Left ventricle myocardium inferior (tissue), 1 donor: ENCODE data around the gene CAMSAP2. TPM values are rescaled to one million over a fixed set of nuclear protein-coding genes. Genes with fewer than 3 reads are reported as not detected.

Experiments used
- DNase-seq: peaks from one replicate; pipeline ENCODE4 v3.0.0-alpha.2; 2020
- H3K27ac ChIP-seq: fragments of 200-600 bp; replicated peaks from 2 replicates; pipeline ENCODE4 v1.8.0; 2021
- H3K27me3 ChIP-seq: fragments of 200-600 bp; 2 replicates; pipeline ENCODE4 v1.8.0; 2021; ENCODE audit warnings: low read depth
- H3K36me3 ChIP-seq: fragments of 200-600 bp; 2 replicates; pipeline ENCODE4 v1.8.0; 2021
- H3K4me1 ChIP-seq: fragments of 200-600 bp; 2 replicates; pipeline ENCODE4 v1.8.0; 2021
- H3K4me3 ChIP-seq: fragments of 200-600 bp; 2 replicates; pipeline ENCODE4 v1.8.0; 2021; ENCODE audit warnings: mild to moderate bottlenecking, moderate library complexity
- H3K9me3 ChIP-seq: fragments of 200-600 bp; replicated peaks from 2 replicates; pipeline ENCODE4 v1.8.0; 2021
- intact Hi-C: fragments of 100-400 bp; cut with micrococcal nuclease; formaldehyde crosslinking; loops from one replicate; pipeline ENCODE4 v1.11.0; 2022
- total RNA-seq: library from RNA; stranded (reverse); fragmentation: NEBNext Ultra II Directional; extraction: Animal tissue kit (Norgen Biotek cat#: 25700); gene quantifications from one replicate; pipeline ENCODE4 v1.2.1, GENCODE V29; 2021
- TF ChIP-seq, protein P1 (sequence below): fragments of 200-600 bp; IDR thresholded peaks from 2 replicates; pipeline ENCODE4 v1.8.0; 2021; ENCODE audit warnings: antibody characterized with exemption, mild to moderate bottlenecking, borderline replicate concordance
- donor health status: DM: no; HTN: yes; CAD: no; lungs with severe emphysema.

The CAMSAP2 gene
- total RNA-seq, 1 donor from 2014 or later: 34.1 TPM

DNA sequence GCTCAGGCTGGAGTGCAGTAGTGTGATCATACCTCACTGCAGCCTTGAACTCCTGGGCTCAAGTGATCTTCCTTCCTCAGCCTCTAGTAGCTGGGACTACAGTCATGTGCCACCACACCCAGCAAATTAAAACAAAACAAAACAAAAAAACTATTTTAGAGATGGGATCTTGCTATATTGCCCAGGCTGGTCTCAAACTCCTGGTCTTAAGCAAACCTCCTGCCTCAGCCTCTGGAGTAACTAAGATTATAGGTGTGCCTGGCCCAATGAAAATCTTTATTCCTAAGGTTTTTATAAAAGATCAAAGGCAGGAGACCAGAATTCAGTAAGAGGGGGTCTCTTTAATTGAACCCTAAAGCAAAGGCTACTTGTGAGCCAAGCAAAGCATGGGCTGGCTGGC, 166.1 kb downstream of the CAMSAP2 start:
- DNase-seq: no peak
- H3K9me3 ChIP-seq: no peaks in the 10 kb centered on the region
- no peak overlapping the region for H3K27ac ChIP-seq
- no peaks in the 10 kb centered on the region for H3K36me3 ChIP-seq
- H3K27me3 ChIP-seq: peaks cover 33% of the 10 kb centered on the region
- TF ChIP-seq, protein P1, sequence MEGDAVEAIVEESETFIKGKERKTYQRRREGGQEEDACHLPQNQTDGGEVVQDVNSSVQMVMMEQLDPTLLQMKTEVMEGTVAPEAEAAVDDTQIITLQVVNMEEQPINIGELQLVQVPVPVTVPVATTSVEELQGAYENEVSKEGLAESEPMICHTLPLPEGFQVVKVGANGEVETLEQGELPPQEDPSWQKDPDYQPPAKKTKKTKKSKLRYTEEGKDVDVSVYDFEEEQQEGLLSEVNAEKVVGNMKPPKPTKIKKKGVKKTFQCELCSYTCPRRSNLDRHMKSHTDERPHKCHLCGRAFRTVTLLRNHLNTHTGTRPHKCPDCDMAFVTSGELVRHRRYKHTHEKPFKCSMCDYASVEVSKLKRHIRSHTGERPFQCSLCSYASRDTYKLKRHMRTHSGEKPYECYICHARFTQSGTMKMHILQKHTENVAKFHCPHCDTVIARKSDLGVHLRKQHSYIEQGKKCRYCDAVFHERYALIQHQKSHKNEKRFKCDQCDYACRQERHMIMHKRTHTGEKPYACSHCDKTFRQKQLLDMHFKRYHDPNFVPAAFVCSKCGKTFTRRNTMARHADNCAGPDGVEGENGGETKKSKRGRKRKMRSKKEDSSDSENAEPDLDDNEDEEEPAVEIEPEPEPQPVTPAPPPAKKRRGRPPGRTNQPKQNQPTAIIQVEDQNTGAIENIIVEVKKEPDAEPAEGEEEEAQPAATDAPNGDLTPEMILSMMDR: no peak
- no peak overlapping the region for H3K4me3 ChIP-seq
- H3K4me1 ChIP-seq: no peaks in the 10 kb centered on the region
- intact Hi-C loops: no loop called here

DNA sequence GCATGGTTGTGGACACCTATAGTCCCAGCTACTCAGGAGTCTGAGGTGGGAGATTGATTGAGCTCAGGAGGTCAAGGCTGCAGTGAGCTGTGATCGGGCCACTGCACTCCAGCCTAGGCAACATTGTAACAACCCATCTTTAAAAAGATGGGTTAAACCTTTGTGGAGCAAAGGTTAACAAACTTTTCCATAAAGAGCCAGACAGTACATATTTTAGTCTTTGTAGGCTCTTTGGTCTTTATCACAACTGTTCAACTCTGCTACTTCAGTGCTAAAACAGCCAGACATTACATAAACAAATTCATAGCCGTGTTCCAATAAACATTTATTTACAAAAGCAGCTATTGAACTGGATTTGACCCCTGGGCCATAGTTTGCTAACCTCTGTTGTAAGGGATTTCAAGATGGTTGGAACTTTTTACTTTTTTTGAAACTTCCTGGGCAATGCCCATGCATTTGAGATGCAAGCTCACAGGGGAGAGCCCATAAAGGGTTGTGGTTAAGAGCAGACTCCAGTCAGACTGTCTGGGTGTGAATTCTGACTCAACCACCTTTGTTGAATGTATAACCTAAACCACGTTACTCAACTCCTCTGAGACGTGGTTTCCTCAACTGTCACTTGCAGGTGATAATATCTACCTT, 166.8 kb downstream of the CAMSAP2 start:
- Histone ChIP-seq H3K4me1 (no peaks in the 10 kb centered on the region), H3K9me3 (no peaks in the 10 kb centered on the region), H3K36me3 (no peaks in the 10 kb centered on the region), H3K4me3 (no peak overlapping the region), H3K27ac (no peak overlapping the region), H3K27me3 (peaks cover 27% of the 10 kb centered on the region)
- TF ChIP-seq, protein P1: no peak
- DNase-seq: no peak
- intact Hi-C loops: no loop called here

DNA sequence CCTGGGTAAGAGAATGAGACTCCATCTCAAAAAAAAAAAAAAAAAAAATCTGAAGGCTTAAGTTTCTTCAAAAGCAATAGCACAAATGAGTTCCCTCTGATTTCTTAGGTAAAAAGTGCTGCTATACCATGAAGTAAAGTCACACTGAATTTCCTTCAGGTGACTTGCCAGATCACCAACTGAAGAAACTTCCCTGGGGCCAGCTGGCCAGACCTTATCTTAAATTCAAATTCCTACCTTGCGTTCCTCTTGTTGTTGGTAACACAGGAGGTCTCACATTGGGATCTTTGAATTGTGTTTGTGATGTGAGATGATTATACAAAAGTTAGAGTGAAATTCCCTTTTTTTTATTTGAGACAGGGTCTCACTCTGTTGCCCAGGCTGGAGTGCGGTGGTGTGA, 167.8 kb downstream of the CAMSAP2 start:
- H3K9me3 ChIP-seq: no peaks in the 10 kb centered on the region
- H3K27ac ChIP-seq: no peak overlapping the region
- H3K36me3 ChIP-seq: no peaks in the 10 kb centered on the region
- no peaks in the 10 kb centered on the region for H3K4me1 ChIP-seq
- TF ChIP-seq, protein P1: no peak
- H3K4me3 ChIP-seq: no peak overlapping the region
- peaks cover 26% of the 10 kb centered on the region for H3K27me3 ChIP-seq
- no peak for DNase-seq
- intact Hi-C loops: no loop called here

DNA sequence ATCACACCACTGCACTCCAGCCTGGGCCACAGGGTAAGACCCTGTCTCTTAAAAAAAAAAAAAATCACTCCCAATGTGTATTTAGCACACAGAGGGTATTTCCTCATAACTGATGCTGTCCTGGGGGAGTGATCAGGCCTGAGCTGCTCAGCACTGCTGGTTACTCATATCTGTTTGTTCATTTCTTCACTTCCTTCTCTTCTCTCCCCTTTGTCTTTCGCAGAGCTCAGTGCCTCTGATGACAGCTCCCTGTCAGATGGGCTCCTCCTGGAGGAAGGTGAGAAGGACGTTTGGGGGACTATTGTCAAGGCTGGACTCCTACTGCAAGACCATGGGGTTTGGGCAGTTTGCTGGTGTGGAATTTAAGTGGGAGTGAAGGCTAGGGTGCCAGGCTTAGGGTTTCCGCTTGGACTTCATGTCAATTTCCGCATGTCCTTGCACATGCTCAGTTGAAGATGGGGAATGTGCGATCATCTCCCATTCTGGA, 169.0 kb downstream of the CAMSAP2 start:
- Histone ChIP-seq H3K27me3 (peaks cover 20% of the 10 kb centered on the region), H3K36me3 (no peaks in the 10 kb centered on the region), H3K4me1 (no peaks in the 10 kb centered on the region), H3K9me3 (no peaks in the 10 kb centered on the region), H3K4me3 (no peak overlapping the region), H3K27ac (no peak overlapping the region)
- TF ChIP-seq, protein P1: no peak
- DNase-seq: no peak
- intact Hi-C loops: no loop called here

DNA sequence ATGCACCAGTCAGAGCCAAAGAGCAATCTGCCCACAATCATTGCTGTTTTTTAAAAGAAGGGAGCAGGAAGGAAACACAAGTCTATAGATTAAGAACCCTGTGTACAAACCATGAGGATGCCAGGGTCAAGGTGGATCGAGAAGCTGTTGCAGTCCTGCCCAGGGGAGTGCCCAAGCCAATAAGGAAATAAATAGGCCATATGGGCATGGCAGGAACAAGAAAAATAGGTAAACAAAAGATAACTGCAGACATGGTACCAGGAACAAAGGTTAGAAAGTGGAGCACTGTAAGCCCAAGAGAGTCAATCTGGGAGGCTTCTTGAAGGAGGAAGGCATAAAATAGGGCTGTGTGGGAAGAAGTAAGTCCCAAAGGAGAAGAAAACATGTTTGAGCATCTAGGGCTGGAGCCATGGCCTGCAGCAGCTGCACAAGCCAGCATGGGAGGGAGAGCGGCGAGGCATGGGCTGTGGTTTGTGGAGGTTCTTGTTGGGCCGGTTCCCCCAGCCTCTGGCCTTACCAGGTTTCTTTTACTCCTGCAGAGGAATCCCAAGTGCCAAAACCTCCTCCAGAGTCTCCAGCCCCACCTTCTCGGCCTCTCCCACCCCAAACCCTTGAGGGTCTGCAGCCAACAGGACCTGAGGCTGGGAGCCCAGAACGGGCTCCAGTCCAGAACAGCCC, 169.6 kb downstream of the CAMSAP2 start:
- TF ChIP-seq, protein P1: no peak
- no peaks in the 10 kb centered on the region for H3K4me1 ChIP-seq
- no peaks in the 10 kb centered on the region for H3K9me3 ChIP-seq
- H3K36me3 ChIP-seq: no peaks in the 10 kb centered on the region
- H3K27me3 ChIP-seq: peaks cover 13% of the 10 kb centered on the region
- DNase-seq: no peak
- no peak overlapping the region for H3K4me3 ChIP-seq
- H3K27ac ChIP-seq: no peak overlapping the region
- intact Hi-C loops: no loop called here
